Prostate gland (tissue), 2 donors: ENCODE data around the gene DSCAML1.

Source experiments
- CTCF ChIP-seq, 4 experiments: fragments of 200-600 bp in 2 of 4; fragments of 450-650 bp in 2 of 4; sonication (generic) in 2 of 4; IDR thresholded peaks; 1 replicate in 3 of 4; 2 replicates in 1 of 4; pipeline ENCODE4 v1.5.1; 2016 to 2019; ENCODE audit warnings: antibody characterized with exemption in 4 of 4, mild to moderate bottlenecking in 2 of 4, moderate library complexity in 2 of 4
- POLR2A ChIP-seq: fragments of 450-650 bp; IDR thresholded peaks from one replicate; pipeline ENCODE4 v1.6.1; 2016; ENCODE audit warnings: antibody characterized with exemption, mild to moderate bottlenecking
- POLR2AphosphoS5 ChIP-seq: sonication (generic); formaldehyde crosslinking; IDR thresholded peaks from one replicate; pipeline ENCODE4 v1.6.1; 2017; ENCODE audit warnings: antibody characterized with exemption

DNA sequence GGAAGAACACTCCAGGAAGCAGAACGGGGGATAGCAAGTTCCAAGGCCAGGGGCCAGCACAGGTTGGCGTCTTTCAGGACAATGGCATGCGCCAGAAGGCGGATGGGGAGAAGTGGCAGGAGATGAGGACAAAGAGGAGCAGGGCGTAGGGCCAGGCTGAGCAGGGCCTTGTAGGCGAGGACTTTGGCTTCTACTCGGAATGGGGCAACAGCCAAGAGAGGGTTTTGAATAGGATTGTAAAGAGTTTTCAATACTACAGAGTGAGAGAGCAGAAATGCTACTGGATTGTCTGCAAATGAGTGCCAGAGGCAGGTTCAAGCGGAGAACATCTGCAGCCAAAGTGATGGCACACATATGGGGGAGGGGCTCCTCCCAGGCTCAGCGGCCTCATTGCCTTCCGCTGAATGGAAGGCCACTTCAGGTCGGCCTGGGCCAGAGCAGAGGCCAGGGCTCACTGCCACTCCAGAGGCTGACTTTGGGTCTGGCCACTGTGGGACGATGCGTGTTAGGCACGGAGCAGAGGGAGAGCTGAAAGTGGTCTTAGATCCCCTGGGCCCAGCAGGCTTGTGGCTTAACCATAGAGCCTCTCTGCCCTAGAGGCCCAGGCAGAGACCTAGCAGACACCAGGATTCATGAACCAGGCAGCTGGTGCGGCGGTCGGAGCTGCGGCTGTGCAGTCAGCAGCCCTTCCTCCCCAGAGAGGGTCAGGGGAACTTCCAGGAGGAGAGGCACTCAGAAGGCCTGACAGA, 118.2 kb downstream of the DSCAML1 start:
- TF ChIP-seq CTCF (IDR thresholded peaks at IDR 0.05) = no peak
- TF ChIP-seq POLR2A = no peak
- no peak for TF ChIP-seq POLR2AphosphoS5
